Right kidney (tissue), 9 donors: ENCODE measurements around the gene PAPOLA.
"Not testable (repeated sequence)": the region's sequence is repeated elsewhere in the genome, so short reads cannot be mapped to it uniquely, and the experiment has no call there.

ENCODE experiments used
- DNase-seq: peaks from one replicate; pipeline ENCODE4 v3.0.0-alpha.2; 2016
- long read RNA-seq, 8 donors: transcript quantifications; one replicate each; lab custom pipeline, GENCODE V29; 2026

PAPOLA gene
- long read RNA-seq, donor 1, full-length matches to known transcripts: 35 of 85 reads
- long read RNA-seq, donor 1, partial matches to known transcripts: 50 of 85 reads
- long read RNA-seq, donor 1, other reads (novel, unspliced or antisense): 0 of 85 reads
- long read RNA-seq, donor 2, full-length matches to known transcripts: 33 of 63 reads
- long read RNA-seq, donor 2, partial matches to known transcripts: 30 of 63 reads
- long read RNA-seq, donor 2, other reads (novel, unspliced or antisense): 0 of 63 reads
- long read RNA-seq, donor 3, transcript PAPOLA-223 (9 exons, 3,264 nt): major isoform, 13 of 40 reads
- long read RNA-seq, donor 3, partial matches to known transcripts: 22 of 40 reads
- long read RNA-seq, donor 3, other reads (novel, unspliced or antisense): 0 of 40 reads
- long read RNA-seq, donor 4, full-length matches to known transcripts: 36 of 65 reads
- long read RNA-seq, donor 4, partial matches to known transcripts: 29 of 65 reads
- long read RNA-seq, donor 4, other reads (novel, unspliced or antisense): 0 of 65 reads
- long read RNA-seq, donor 5, full-length matches to known transcripts: 45 of 77 reads
- long read RNA-seq, donor 5, partial matches to known transcripts: 32 of 77 reads
- long read RNA-seq, donor 5, other reads (novel, unspliced or antisense): 0 of 77 reads
- long read RNA-seq, donor 6, full-length matches to known transcripts: 39 of 81 reads
- long read RNA-seq, donor 6, partial matches to known transcripts: 42 of 81 reads
- long read RNA-seq, donor 6, other reads (novel, unspliced or antisense): 0 of 81 reads
- long read RNA-seq, donor 7: 0 reads
- long read RNA-seq, donor 8, full-length matches to known transcripts: 34 of 83 reads
- long read RNA-seq, donor 8, partial matches to known transcripts: 49 of 83 reads
- long read RNA-seq, donor 8, other reads (novel, unspliced or antisense): 0 of 83 reads

GRCh38 chr14:96501740-96502620, at the start of gene PAPOLA:
TSS of gene PAPOLA (plus strand) at chr14:96502382. CDS start at chr14:96502593, 211 bp downstream.
- DNase-seq: peak; percentile 99

DNA sequence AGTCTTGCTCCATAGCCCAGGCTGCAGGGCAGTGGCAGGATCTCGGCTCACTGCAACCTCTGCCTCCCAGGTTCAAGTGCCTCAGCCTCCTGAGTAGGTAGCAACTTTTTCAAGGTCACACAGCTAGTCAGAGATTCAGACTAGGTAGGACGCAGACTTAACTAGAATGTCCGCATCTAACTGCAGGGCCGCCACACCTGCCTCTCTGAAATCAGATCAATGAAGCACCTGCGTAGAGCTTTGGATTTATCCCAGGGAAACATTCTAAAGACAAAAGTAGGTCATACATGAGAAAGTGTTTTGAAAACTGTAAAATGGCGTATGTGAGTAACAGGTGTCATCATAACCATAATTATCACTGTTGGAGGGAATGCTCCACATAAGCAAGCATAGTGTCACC, 49.5 kb upstream of the PAPOLA start:
- DNase-seq: no peak

DNA sequence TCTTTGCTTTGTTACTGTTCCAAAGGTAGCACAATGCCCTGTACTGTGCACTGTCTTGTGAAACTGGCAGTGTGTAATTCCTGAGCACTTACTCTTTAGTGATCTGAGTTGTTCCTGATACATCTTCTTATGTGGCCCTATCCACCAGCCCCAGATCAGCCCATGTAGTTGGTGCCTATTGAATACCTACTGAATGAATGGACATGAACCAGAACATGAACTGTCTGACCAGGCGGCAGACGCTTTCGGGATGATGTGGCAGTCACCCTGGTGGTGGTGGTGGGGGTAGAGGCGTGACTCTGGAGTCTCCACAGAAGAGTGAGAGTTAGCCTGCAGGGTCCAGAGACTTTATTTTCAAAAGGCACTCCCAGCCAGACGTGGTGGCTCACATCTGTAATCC, 46.6 kb upstream of the PAPOLA start:
- no peak for DNase-seq

DNA sequence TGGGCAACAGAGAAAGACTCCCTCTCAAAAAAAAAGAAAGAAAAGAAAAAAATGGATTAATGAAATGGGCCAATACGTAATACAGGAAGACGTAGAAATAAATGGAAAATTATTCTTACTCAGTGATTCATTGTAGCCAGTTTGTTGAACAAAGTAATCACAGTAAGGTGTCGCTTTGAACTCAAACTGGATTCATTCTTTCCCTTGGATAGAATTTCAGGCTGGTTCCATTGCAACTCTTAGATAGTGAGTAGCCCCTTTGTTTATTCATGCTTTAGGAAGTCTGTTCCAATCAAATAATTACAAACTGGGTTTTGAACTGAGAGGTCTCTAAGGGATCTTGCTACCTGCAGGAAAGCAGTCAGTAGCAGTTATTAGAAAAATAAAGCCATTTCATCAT, 42.3 kb upstream of the PAPOLA start:
- DNase-seq: no peak

GRCh38 chr14:96461950-96462798, 40.0 kb upstream of the PAPOLA start:
- no peak for DNase-seq

DNA sequence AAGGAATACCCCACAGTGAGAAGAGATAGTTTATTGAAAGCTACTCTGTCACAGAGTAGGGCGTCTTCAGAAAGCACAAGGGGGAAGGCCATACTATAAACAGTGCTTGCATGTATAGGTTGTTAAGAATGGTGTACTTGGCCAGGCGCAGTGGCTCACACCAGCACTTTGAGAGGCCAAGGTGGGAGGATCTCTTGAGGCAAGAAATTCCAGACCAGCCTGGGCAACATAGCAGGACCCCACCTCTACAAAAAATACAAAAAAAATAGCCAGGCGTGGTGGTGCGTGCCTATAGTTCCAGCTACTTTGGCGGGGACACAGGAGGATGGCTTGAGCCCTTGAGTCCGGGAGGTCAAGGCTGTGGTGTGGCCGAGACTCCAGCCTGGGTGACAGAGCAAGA, 38.0 kb upstream of the PAPOLA start:
- DNase-seq: no peak

DNA sequence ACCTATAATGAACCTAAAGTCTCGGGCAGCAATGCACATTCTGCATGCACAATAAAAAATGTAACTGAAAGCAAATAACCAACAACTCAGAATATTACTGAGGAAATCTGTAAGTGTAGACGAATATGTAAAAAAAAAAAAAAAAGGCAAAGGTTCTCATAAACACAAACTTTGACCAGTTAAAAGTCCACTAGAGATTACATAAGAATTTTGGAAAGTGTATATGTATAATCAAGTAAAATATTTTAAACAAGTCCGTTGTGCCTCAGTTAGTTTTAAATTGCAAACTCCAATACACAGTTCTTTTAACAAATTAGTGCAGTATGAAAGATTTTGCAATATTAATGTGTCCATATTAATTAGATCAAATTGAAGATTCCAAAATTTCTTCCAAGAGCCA, 35.3 kb upstream of the PAPOLA start:
- no peak for DNase-seq

DNA sequence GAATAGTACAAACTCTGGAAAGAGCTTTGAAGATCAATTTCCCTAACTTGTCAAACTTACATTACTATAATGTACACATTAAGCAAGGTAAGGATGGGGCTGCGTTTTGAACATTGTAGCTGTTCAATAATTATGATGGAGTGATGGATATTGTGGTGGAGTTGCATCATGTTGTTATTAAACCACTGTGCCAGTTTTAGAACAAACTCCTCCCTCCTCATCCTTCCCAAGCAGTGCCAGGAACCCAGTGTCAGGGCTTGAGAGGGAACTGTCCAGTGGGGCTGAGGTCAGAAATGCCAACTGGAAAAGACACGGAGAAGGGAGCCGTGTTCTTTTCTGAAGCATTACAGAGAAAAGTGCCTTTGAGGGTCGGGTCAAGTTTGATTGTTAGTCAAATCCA, 31.9 kb upstream of the PAPOLA start:
- no peak for DNase-seq

DNA sequence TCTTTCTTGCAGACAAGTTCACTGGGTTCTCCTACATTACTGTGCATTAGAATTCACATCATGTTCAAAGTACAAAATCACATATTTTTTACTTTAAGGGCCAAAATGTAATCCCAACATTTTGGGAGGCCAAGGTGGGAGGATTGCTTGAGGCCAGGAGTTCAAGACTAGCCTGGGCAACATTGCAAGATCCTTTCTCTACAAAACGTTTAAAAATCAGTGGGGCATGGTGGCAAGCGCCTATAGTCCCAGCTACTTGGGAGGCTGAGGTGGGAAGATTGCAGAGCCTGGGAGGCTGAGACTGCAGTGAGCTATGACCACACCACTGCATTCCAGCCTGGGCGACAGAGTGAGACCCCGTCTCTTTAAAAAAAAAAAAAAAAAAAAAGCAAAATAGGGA, 31.2 kb upstream of the PAPOLA start:
- not testable (repeated sequence) for DNase-seq

- DNase-seq: no peak
These were observed 24.1 kb upstream of the PAPOLA start for GRCh38 chr14:96478119-96478518.

GRCh38 chr14:96479435-96480146, 22.6 kb upstream of the PAPOLA start:
- no peak for DNase-seq

- DNase-seq: no peak
These were observed 20.4 kb upstream of the PAPOLA start for GRCh38 chr14:96481731-96482314.

- no peak for DNase-seq
These were observed 19.2 kb upstream of the PAPOLA start for GRCh38 chr14:96482986-96483385.

DNA sequence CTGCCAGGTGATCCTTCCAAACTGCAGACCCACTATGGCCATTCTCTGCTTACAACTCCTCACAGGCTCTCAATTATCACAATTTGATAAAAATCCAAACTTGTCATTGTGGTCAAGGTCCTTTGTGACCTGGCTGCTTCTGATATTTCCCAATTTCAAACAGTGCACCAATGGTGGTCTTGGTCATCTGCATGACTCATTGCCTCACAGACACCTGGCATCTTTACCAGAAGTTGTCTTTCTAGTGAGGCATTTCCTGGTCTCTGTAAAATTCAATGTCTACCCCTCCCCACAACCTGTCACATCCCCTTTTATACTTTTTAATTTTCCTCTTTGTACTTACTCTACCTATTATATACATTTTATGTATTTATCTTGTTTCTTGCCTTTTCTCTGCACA, 17.8 kb upstream of the PAPOLA start:
- DNase-seq: no peak

DNA sequence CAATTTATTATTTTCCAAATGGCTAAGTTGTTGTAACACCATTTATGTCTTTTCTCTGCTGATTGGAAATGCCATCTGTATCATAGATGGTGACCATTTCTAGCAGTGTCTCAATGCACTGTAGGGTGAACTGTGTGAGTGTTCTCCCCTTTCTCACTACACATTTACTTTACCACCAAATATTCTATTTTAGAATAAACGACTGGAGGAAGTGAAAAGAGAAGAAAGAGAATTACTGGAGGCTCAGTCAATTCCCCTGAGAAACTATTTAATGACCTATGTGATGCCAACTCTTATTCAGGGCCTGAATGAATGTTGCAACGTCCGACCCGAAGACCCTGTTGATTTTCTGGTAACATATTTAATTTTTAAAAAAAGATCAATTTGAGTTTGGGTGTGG, 15.5 kb upstream of the PAPOLA start:
- DNase-seq: no peak

GRCh38 chr14:96489327-96489726, 12.9 kb upstream of the PAPOLA start:
- no peak for DNase-seq

- no peak for DNase-seq
These were observed 9.0 kb upstream of the PAPOLA start for GRCh38 chr14:96493178-96493577.

GRCh38 chr14:96494331-96494730, 7.9 kb upstream of the PAPOLA start:
- DNase-seq: no peak

- no peak for DNase-seq
These were observed 5.1 kb upstream of the PAPOLA start for GRCh38 chr14:96497087-96497486.

GRCh38 chr14:96497586-96497985, 4.6 kb upstream of the PAPOLA start:
- DNase-seq: no peak
